ENCODE measurements around the gene FUBP3. TPM values are rescaled to one million over a fixed set of nuclear protein-coding genes. Genes with fewer than 3 reads are reported as not detected.

FUBP3 gene
- polyA plus RNA-seq, 2 of the 4 experiments (the other 2 are of a cell fraction), result 43.5 to 67.7 TPM

GRCh38 chr9:130589754-130590153, 10.4 kb downstream of the FUBP3 start:
- CTCF ChIA-PET, result no interaction called here
- TF ChIP-seq EHF (CRISPR knock-in tag; IDR thresholded peaks at IDR 0.05) (no peak), KDM1A (IDR thresholded peaks at IDR 0.05; ENCODE audit: low read depth) (no peak), EHMT2 (IDR thresholded peaks at IDR 0.05; ENCODE audit: low read depth) (no peak), HOXB5 (CRISPR knock-in tag; IDR thresholded peaks at IDR 0.05) (no peak), NPAS2 (CRISPR knock-in tag; IDR thresholded peaks at IDR 0.05; ENCODE audit: borderline replicate concordance) (no peak), CTCF (IDR thresholded peaks at IDR 0.05) (no peak), ESRRA (IDR thresholded peaks at IDR 0.05; ENCODE audit: borderline replicate concordance, low read length) (no peak), RNF2 (IDR thresholded peaks at IDR 0.05; ENCODE audit: borderline replicate concordance, low read depth) (no peak), EP300 (IDR thresholded peaks at IDR 0.05) (no peak), BHLHE40 (IDR thresholded peaks at IDR 0.05; ENCODE audit: low read depth, low read length) (no peak), ZFP36 (IDR thresholded peaks at IDR 0.05; ENCODE audit: borderline replicate concordance, partially characterized antibody) (no peak), CBX2 (IDR thresholded peaks at IDR 0.05; ENCODE audit: borderline replicate concordance, low read depth) (no peak), ELK1 (IDR thresholded peaks at IDR 0.05; ENCODE audit: low read depth, low read length) (no peak), FOSL2 (IDR thresholded peaks at IDR 0.05) (no peak), FOSL2 (CRISPR knock-in tag; IDR thresholded peaks at IDR 0.05) (no peak), TFCP2L1 (CRISPR knock-in tag; IDR thresholded peaks at IDR 0.05) (no peak)
- 92% methylated on average over 3 of the region's 3 CpGs for WGBS (ENCODE audit: missing lambda C conversion rate)

GRCh38 chr9:130590305-130590704, 10.9 kb downstream of the FUBP3 start:
- no peak overlapping the region for H3K4me3 ChIP-seq
- no peak for DNase-seq (ENCODE audit: low read depth in 1 of 2, low spot score in 1 of 2)
- ATAC-seq, result no peak
- no peaks in the 10 kb centered on the region for H3K9me3 ChIP-seq
- H3K4me1 ChIP-seq, result no peaks in the 10 kb centered on the region
- FAIRE-seq, result no peak
- POLR2A ChIA-PET, result no interaction called here
- TF ChIP-seq FOXS1 (CRISPR knock-in tag; IDR thresholded peaks at IDR 0.05) (no peak), SREBF2 (IDR thresholded peaks at IDR 0.05) (no peak), HMGXB4 (CRISPR knock-in tag; IDR thresholded peaks at IDR 0.05; ENCODE audit: borderline replicate concordance) (no peak), HOXB5 (CRISPR knock-in tag; IDR thresholded peaks at IDR 0.05) (no peak), NFE2L2 (conservative IDR thresholded peaks at IDR 0.05; ENCODE audit: low read length) (no peak), ZFP36 (IDR thresholded peaks at IDR 0.05; ENCODE audit: borderline replicate concordance, partially characterized antibody) (no peak), SMC3 (IDR thresholded peaks at IDR 0.05) (no peak), GATA3 (IDR thresholded peaks at IDR 0.05; ENCODE audit: borderline replicate concordance) (no peak), NPAS2 (CRISPR knock-in tag; IDR thresholded peaks at IDR 0.05; ENCODE audit: borderline replicate concordance) (no peak), RAD21 (conservative IDR thresholded peaks at IDR 0.05 in 1 of 2, IDR thresholded peaks at IDR 0.05 in 1 of 2) (no peak), FOSL2 (IDR thresholded peaks at IDR 0.05) (no peak), FOSL2 (CRISPR knock-in tag; IDR thresholded peaks at IDR 0.05) (no peak), ELK1 (IDR thresholded peaks at IDR 0.05; ENCODE audit: low read depth, low read length) (no peak), FOSB (CRISPR knock-in tag; IDR thresholded peaks at IDR 0.05) (no peak)
- WGBS (ENCODE audit: missing lambda C conversion rate), result 98% methylated on average over 3 of the region's 3 CpGs
- H3K27ac ChIP-seq, result no peak overlapping the region
- H3K4me2 ChIP-seq, result no peak overlapping the region
- CTCF ChIA-PET, result no interaction called here

More at GRCh38 chr9:130589754-130590153, 10.4 kb downstream of the FUBP3 start:
- ATAC-seq (no peak), FAIRE-seq (no peak), DNase-seq (ENCODE audit: low read depth in 1 of 2, low spot score in 1 of 2) (no peak)
- Histone ChIP-seq H3K4me1 (no peaks in the 10 kb centered on the region), H3K4me3 (no peak overlapping the region), H3K4me2 (no peak overlapping the region), H3K27ac (no peak overlapping the region), H3K9me3 (no peaks in the 10 kb centered on the region)
- POLR2A ChIA-PET, result interaction anchor here (0.6 kb wide), 1 partner anchor 13 kb away, joined by 3 read pairs; no protein-coding TSS in a partner anchor

Measured in A549 (cell line).